Neural progenitor cell (in vitro differentiated cells): ENCODE data around the gene XPA.

ENCODE experiments used
- CTCF ChIP-seq: fragments of 200-600 bp; sonication (generic); IDR thresholded peaks from 2 replicates; pipeline ENCODE4 v1.5.1; 2017; ENCODE audit warnings: antibody characterized with exemption, mild to moderate bottlenecking
- EZH2 ChIP-seq: fragments of 200-600 bp; sonication (generic); IDR thresholded peaks from 2 replicates; pipeline ENCODE4 v1.6.1; 2017; ENCODE audit warnings: antibody characterized with exemption, mild to moderate bottlenecking, moderate library complexity
- EZH2phosphoT487 ChIP-seq: fragments of 200-600 bp; sonication (generic); IDR thresholded peaks from 2 replicates; pipeline ENCODE4 v1.6.1; 2017; ENCODE audit warnings: antibody characterized with exemption

- TF ChIP-seq CTCF, result no peak
- TF ChIP-seq EZH2, result no peak
- no peak for TF ChIP-seq EZH2phosphoT487
Observed at GRCh38 chr9:97717866-97718265, 20.7 kb upstream of the XPA start.
